Fibroblast of skin of scalp (primary cell): ENCODE measurements around the gene CDC25C. TPM values are rescaled to one million over a fixed set of nuclear protein-coding genes. Genes with fewer than 3 reads are reported as not detected.

Experiments
- DNase-seq: peaks from one replicate; pipeline ENCODE4 v3.0.0-alpha.2; 2013
- polyA plus RNA-seq, 2 experiments: library from polyadenylated mRNA; unstranded; fragments of 120-200 nt; gene quantifications; one replicate each; pipeline ENCODE4 v1.2.1, GENCODE V29; 2013; ENCODE audit not compliant: insufficient read length in 2 of 2

The CDC25C gene
- 5.2 TPM for polyA plus RNA-seq (2013, experiment 1 of 2; ENCODE audit: insufficient read length)
- polyA plus RNA-seq (2013, experiment 2 of 2; ENCODE audit: insufficient read length) = 4.7 TPM

- DNase-seq = peak; percentile 100
Observed at GRCh38 chr5:138331449-138332368, at the start of gene CDC25C. CDC25C (minus strand) TSS chr5:138331804; CDS start chr5:138331180, 624 bp downstream.

- no peak for DNase-seq
Observed at GRCh38 chr5:138372653-138373052, 41.0 kb upstream of the CDC25C start.

GRCh38 chr5:138372225-138372624 is 40.6 kb upstream of the CDC25C start:
- DNase-seq = no peak

GRCh38 chr5:138371454-138371853 is 39.9 kb upstream of the CDC25C start:
- no peak for DNase-seq

GRCh38 chr5:138370537-138370936 is 38.9 kb upstream of the CDC25C start:
- DNase-seq = peak; percentile 14

GRCh38 chr5:138369706-138370105 is 38.1 kb upstream of the CDC25C start:
- no peak for DNase-seq

GRCh38 chr5:138369261-138369660 is 37.7 kb upstream of the CDC25C start:
- DNase-seq = no peak

GRCh38 chr5:138366632-138367382 is 35.2 kb upstream of the CDC25C start:
- DNase-seq = no peak

GRCh38 chr5:138364576-138364975 is 33.0 kb upstream of the CDC25C start:
- DNase-seq = no peak

- DNase-seq = no peak
Observed at GRCh38 chr5:138360941-138361452, 29.4 kb upstream of the CDC25C start.

GRCh38 chr5:138359621-138360020 is 28.0 kb upstream of the CDC25C start:
- no peak for DNase-seq

GRCh38 chr5:138354926-138355378 is 23.3 kb upstream of the CDC25C start:
- DNase-seq = peak; percentile 78

- no peak for DNase-seq
Observed at GRCh38 chr5:138354387-138354786, 22.8 kb upstream of the CDC25C start.

GRCh38 chr5:138353560-138354080 is 22.0 kb upstream of the CDC25C start:
- DNase-seq = no peak

GRCh38 chr5:138352722-138353559 is 21.3 kb upstream of the CDC25C start:
- DNase-seq = peak; percentile 57

- DNase-seq = peak; percentile 89
Observed at GRCh38 chr5:138352071-138352721, 20.6 kb upstream of the CDC25C start, which contains the start of gene KDM3B. KDM3B (plus strand) TSS chr5:138352685; CDS start chr5:138352796, 111 bp downstream.

- no peak for DNase-seq
Observed at GRCh38 chr5:138351517-138351916, 19.9 kb upstream of the CDC25C start.

- DNase-seq = peak; percentile 66
Observed at GRCh38 chr5:138351056-138351455, 19.5 kb upstream of the CDC25C start.

GRCh38 chr5:138350563-138350890 is 18.9 kb upstream of the CDC25C start:
- DNase-seq = no peak

GRCh38 chr5:138349852-138350562 is 18.4 kb upstream of the CDC25C start:
- peak; percentile 22 for DNase-seq

GRCh38 chr5:138346889-138347288 is 15.3 kb upstream of the CDC25C start:
- no peak for DNase-seq
